ENCODE results near the gene STRA8. TPM values are rescaled to one million over a fixed set of nuclear protein-coding genes. Genes with fewer than 3 reads are reported as not detected.

The STRA8 gene, protein sequence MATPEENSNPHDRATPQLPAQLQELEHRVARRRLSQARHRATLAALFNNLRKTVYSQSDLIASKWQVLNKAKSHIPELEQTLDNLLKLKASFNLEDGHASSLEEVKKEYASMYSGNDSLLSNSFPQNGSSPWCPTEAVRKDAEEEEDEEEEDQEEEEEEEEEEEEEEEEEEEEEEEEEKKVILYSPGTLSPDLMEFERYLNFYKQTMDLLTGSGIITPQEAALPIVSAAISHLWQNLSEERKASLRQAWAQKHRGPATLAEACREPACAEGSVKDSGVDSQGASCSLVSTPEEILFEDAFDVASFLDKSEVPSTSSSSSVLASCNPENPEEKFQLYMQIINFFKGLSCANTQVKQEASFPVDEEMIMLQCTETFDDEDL
- not detected for polyA plus RNA-seq (2013, experiment 1 of 2)
- not detected for polyA plus RNA-seq (2013, experiment 2 of 2)

DNA sequence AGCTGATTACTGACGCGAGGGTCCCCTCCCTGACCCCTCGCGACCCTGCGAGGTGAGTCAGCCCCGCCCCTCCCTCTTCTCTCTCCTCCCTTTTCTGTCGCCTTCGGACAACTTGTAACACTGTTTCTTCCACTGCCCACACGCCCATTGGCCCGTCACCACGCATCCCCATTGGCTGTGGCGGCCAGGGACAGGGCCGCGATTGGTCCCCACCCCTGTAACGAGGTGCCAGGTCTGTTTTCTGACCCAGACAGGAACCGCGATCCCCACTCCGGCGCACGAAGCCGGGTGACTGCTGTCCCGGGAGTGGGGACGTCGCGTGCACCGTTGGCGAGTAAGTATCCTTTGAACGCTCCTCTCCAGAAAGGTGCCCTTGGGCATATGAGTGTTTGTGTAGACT is at the start of gene STRA8:
Gene STRA8 (plus strand): TSS at position 269 of the 400 bp plus-strand sequence. CDS start 6,687 bp downstream, outside the sequence.
- DNase-seq = no peak
- H3K79me1 ChIP-seq (ENCODE audit: low read length) = no peaks in the 10 kb centered on the region
- H3K23ac ChIP-seq (ENCODE audit: low read length) = no peak within 1 kb of the TSS
- H2BK15ac ChIP-seq (replicated peaks; ENCODE audit: low read depth) = no peak within 1 kb of the TSS
- H3K36me3 ChIP-seq (ENCODE audit: control insufficient read depth, insufficient read depth, low read length) = no peaks in the 10 kb centered on the region
- no peak within 1 kb of the TSS for H2BK120ac ChIP-seq (ENCODE audit: low read depth, low read length)
- H2BK5ac ChIP-seq (ENCODE audit: low read length) = no peak within 1 kb of the TSS
- no peaks in the 10 kb centered on the region for H3K79me2 ChIP-seq (ENCODE audit: control insufficient read depth, insufficient read depth, low read length)
- H4K5ac ChIP-seq (ENCODE audit: low read length) = no peak within 1 kb of the TSS
- H3K4ac ChIP-seq (ENCODE audit: low read depth, low read length) = no peak within 1 kb of the TSS
- H2AK5ac ChIP-seq (ENCODE audit: low read length) = no peak within 1 kb of the TSS
- WGBS (ENCODE audit: extremely low coverage, insufficient coverage, low lambda C conversion rate) = no CpG with 5 or more reads among the region's 28 CpGs
- no peaks in the 10 kb centered on the region for H3K27me3 ChIP-seq (ENCODE audit: insufficient read depth, low read length, poor library complexity)
- no peak within 1 kb of the TSS for H3K27ac ChIP-seq (ENCODE audit: low read depth, low read length)
- no peak within 1 kb of the TSS for H3K9ac ChIP-seq (ENCODE audit: low read length)
- no peak within 1 kb of the TSS for H3K4me3 ChIP-seq (ENCODE audit: low read length)
- no peak within 1 kb of the TSS for H3K18ac ChIP-seq (ENCODE audit: low read length)
- H3K4me1 ChIP-seq (ENCODE audit: control insufficient read depth, low read depth, low read length) = no peaks in the 10 kb centered on the region
- H4K8ac ChIP-seq (ENCODE audit: low read depth, low read length) = no peak within 1 kb of the TSS
- no peak within 1 kb of the TSS for H3K56ac ChIP-seq (ENCODE audit: low read length)
- H3K4me2 ChIP-seq (ENCODE audit: low read length) = no peak within 1 kb of the TSS

DNA sequence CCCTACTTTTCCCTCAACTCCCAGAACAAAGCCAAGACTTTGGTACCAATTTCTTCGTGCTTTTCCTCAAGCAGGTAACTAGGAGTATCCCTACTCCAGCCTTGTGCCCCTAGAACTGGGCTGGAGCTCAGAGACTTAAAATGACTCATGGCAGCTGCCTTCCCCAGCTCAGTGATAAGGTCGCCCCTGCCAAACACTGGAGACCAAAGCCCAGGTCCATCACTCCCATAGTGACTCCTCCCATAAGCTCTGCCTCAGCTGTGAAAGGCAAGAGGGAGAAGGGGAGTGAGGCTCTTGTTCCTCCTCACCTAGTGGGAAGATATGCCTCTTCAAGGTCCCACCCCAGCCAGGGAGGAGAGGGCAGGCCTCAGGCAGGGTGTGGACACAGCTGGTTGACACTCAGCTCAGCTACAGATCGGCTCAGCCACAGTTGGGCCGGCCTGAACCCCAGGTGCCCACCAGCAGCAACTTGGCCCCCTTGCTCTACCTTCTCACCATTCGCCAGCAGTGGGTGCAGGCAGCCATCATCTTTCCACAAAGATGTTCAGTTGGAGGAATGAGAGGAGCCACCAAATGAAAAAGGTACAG is 49.3 kb upstream of the STRA8 start:
- DNase-seq = no peak

DNA sequence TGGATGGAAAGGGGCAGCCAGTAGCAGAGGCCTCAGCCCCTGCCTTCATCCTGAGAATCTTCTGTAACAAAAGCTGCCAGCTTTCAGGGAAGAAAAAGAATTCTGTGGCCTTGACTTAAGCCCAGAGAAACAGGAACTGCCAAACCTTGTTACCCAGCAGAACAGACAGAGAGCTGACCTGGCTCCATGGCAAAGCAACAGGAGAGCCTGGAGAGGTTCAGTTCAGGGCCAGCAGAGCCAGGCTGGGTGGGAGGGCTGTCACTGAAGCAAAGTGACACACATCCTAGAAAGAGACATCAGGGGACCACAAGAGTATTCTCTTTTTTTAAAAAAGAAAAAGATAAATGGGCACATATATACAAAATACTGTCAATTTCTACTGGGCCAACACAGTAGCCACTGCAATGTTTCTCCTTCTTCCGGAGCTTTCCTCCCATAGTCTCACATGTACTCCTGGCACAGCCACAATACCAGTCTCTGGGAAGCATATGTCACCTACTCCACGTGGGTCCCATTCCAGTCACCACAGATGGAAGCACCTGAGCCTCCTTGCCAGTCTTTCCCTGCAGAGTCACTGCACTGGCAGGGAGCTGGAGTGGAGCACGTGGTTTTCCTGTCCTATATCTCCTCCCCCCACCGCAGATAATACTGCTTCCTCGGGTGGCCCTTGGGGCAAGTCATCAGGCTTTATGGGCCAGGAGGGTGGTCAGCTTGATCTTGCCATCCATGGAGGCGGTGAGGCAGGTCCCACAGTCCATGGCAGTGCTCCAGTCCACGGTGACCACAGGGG is 48.0 kb upstream of the STRA8 start:
- DNase-seq = no peak
- H3K36me3 ChIP-seq (ENCODE audit: control insufficient read depth, insufficient read depth, low read length) = no peaks in the 10 kb centered on the region
- no CpG with 5 or more reads among the region's 7 CpGs for WGBS (ENCODE audit: extremely low coverage, insufficient coverage, low lambda C conversion rate)
- H3K18ac ChIP-seq (ENCODE audit: low read length) = no peak overlapping the region
- no peak overlapping the region for H3K4ac ChIP-seq (ENCODE audit: low read depth, low read length)
- H2BK15ac ChIP-seq (replicated peaks; ENCODE audit: low read depth) = no peak overlapping the region
- H2BK120ac ChIP-seq (ENCODE audit: low read depth, low read length) = no peak overlapping the region
- H3K79me1 ChIP-seq (ENCODE audit: low read length) = no peaks in the 10 kb centered on the region
- H3K79me2 ChIP-seq (ENCODE audit: control insufficient read depth, insufficient read depth, low read length) = no peaks in the 10 kb centered on the region
- no peak overlapping the region for H4K5ac ChIP-seq (ENCODE audit: low read length)
- H3K27me3 ChIP-seq (ENCODE audit: insufficient read depth, low read length, poor library complexity) = no peaks in the 10 kb centered on the region
- H3K4me1 ChIP-seq (ENCODE audit: control insufficient read depth, low read depth, low read length) = no peaks in the 10 kb centered on the region
- H3K27ac ChIP-seq (ENCODE audit: low read depth, low read length) = no peak overlapping the region
- no peak overlapping the region for H4K8ac ChIP-seq (ENCODE audit: low read depth, low read length)
- no peak overlapping the region for H3K56ac ChIP-seq (ENCODE audit: low read length)
- no peak overlapping the region for H2BK5ac ChIP-seq (ENCODE audit: low read length)
- H3K4me3 ChIP-seq (ENCODE audit: low read length) = no peak overlapping the region
- H3K9ac ChIP-seq (ENCODE audit: low read length) = no peak overlapping the region
- H3K4me2 ChIP-seq (ENCODE audit: low read length) = no peak overlapping the region
- no peak overlapping the region for H3K23ac ChIP-seq (ENCODE audit: low read length)
- H2AK5ac ChIP-seq (ENCODE audit: low read length) = no peak overlapping the region

More for the DNA sequence above, 49.3 kb upstream of the STRA8 start:
- no peak overlapping the region for H2BK15ac ChIP-seq (replicated peaks; ENCODE audit: low read depth)
- no CpG with 5 or more reads among the region's 5 CpGs for WGBS (ENCODE audit: extremely low coverage, insufficient coverage, low lambda C conversion rate)
- H3K36me3 ChIP-seq (ENCODE audit: control insufficient read depth, insufficient read depth, low read length) = no peaks in the 10 kb centered on the region
- H3K79me2 ChIP-seq (ENCODE audit: control insufficient read depth, insufficient read depth, low read length) = no peaks in the 10 kb centered on the region
- H2BK5ac ChIP-seq (ENCODE audit: low read length) = no peak overlapping the region
- no peak overlapping the region for H4K5ac ChIP-seq (ENCODE audit: low read length)
- H3K27ac ChIP-seq (ENCODE audit: low read depth, low read length) = no peak overlapping the region
- H3K27me3 ChIP-seq (ENCODE audit: insufficient read depth, low read length, poor library complexity) = no peaks in the 10 kb centered on the region
- no peaks in the 10 kb centered on the region for H3K79me1 ChIP-seq (ENCODE audit: low read length)
- H3K4ac ChIP-seq (ENCODE audit: low read depth, low read length) = no peak overlapping the region
- H3K4me2 ChIP-seq (ENCODE audit: low read length) = no peak overlapping the region
- no peak overlapping the region for H3K9ac ChIP-seq (ENCODE audit: low read length)
- no peak overlapping the region for H4K8ac ChIP-seq (ENCODE audit: low read depth, low read length)
- H3K56ac ChIP-seq (ENCODE audit: low read length) = no peak overlapping the region
- H3K23ac ChIP-seq (ENCODE audit: low read length) = no peak overlapping the region
- H3K4me3 ChIP-seq (ENCODE audit: low read length) = no peak overlapping the region
- H3K18ac ChIP-seq (ENCODE audit: low read length) = no peak overlapping the region
- no peak overlapping the region for H2AK5ac ChIP-seq (ENCODE audit: low read length)
- no peaks in the 10 kb centered on the region for H3K4me1 ChIP-seq (ENCODE audit: control insufficient read depth, low read depth, low read length)
- H2BK120ac ChIP-seq (ENCODE audit: low read depth, low read length) = no peak overlapping the region

DNA sequence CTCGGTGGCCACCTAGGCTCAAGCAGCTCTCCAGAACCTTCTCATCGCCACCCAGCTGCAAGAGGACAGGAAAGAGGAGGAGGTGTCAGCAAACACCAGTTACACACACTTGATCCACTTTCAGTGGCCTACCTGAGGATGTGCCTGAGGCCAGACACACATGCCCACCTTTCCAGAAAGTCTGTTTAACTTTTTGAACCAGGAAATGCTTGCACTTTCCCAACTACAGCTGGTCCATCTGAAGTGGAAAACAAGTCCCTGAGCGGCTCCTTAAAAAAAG is 47.4 kb upstream of the STRA8 start:
- Histone ChIP-seq H3K18ac (ENCODE audit: low read length) (no peak overlapping the region), H2BK120ac (ENCODE audit: low read depth, low read length) (no peak overlapping the region), H3K4me2 (ENCODE audit: low read length) (no peak overlapping the region), H3K4me1 (ENCODE audit: control insufficient read depth, low read depth, low read length) (no peaks in the 10 kb centered on the region), H3K56ac (ENCODE audit: low read length) (no peak overlapping the region), H3K36me3 (ENCODE audit: control insufficient read depth, insufficient read depth, low read length) (no peaks in the 10 kb centered on the region), H3K4me3 (ENCODE audit: low read length) (no peak overlapping the region), H2BK5ac (ENCODE audit: low read length) (no peak overlapping the region), H2BK15ac (replicated peaks; ENCODE audit: low read depth) (no peak overlapping the region), H3K27ac (ENCODE audit: low read depth, low read length) (no peak overlapping the region), H4K5ac (ENCODE audit: low read length) (no peak overlapping the region), H3K27me3 (ENCODE audit: insufficient read depth, low read length, poor library complexity) (no peaks in the 10 kb centered on the region), H3K4ac (ENCODE audit: low read depth, low read length) (no peak overlapping the region), H4K8ac (ENCODE audit: low read depth, low read length) (no peak overlapping the region), H3K79me1 (ENCODE audit: low read length) (no peaks in the 10 kb centered on the region), H2AK5ac (ENCODE audit: low read length) (no peak overlapping the region), H3K23ac (ENCODE audit: low read length) (no peak overlapping the region), H3K9ac (ENCODE audit: low read length) (no peak overlapping the region), H3K79me2 (ENCODE audit: control insufficient read depth, insufficient read depth, low read length) (no peaks in the 10 kb centered on the region)
- WGBS (ENCODE audit: extremely low coverage, insufficient coverage, low lambda C conversion rate) = no CpG with 5 or more reads among the region's 3 CpGs
- no peak for DNase-seq

DNA sequence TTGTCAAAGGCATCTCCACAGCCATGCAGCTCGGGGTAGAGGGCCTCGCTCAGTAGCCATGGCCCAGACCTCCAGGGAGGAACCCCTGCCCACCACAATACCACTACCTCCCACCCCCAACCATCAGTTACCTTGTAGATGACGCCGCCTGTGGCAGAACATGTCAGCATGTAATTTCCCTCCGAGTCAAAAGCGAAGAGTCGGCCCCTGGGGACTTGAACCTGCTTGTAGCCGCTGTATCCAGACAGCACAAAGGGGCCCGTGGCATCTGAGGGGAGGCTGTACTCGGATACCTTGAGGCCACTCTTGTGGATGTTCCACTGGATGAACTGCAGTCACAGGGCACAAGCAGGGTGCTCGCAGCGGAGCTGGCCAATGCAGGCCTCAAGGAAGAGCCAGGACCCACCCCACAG is 46.8 kb upstream of the STRA8 start:
- no CpG with 5 or more reads among the region's 12 CpGs for WGBS (ENCODE audit: extremely low coverage, insufficient coverage, low lambda C conversion rate)
- H3K23ac ChIP-seq (ENCODE audit: low read length) = no peak overlapping the region
- H3K4ac ChIP-seq (ENCODE audit: low read depth, low read length) = no peak overlapping the region
- no peaks in the 10 kb centered on the region for H3K36me3 ChIP-seq (ENCODE audit: control insufficient read depth, insufficient read depth, low read length)
- no peaks in the 10 kb centered on the region for H3K79me1 ChIP-seq (ENCODE audit: low read length)
- H3K27ac ChIP-seq (ENCODE audit: low read depth, low read length) = no peak overlapping the region
- no peak overlapping the region for H2BK15ac ChIP-seq (replicated peaks; ENCODE audit: low read depth)
- no peak overlapping the region for H4K8ac ChIP-seq (ENCODE audit: low read depth, low read length)
- H3K4me3 ChIP-seq (ENCODE audit: low read length) = no peak overlapping the region
- no peak overlapping the region for H3K9ac ChIP-seq (ENCODE audit: low read length)
- no peaks in the 10 kb centered on the region for H3K79me2 ChIP-seq (ENCODE audit: control insufficient read depth, insufficient read depth, low read length)
- H3K56ac ChIP-seq (ENCODE audit: low read length) = no peak overlapping the region
- H3K27me3 ChIP-seq (ENCODE audit: insufficient read depth, low read length, poor library complexity) = no peaks in the 10 kb centered on the region
- DNase-seq = no peak
- no peak overlapping the region for H3K18ac ChIP-seq (ENCODE audit: low read length)
- H2BK120ac ChIP-seq (ENCODE audit: low read depth, low read length) = no peak overlapping the region
- no peak overlapping the region for H3K4me2 ChIP-seq (ENCODE audit: low read length)
- H4K5ac ChIP-seq (ENCODE audit: low read length) = no peak overlapping the region
- H2BK5ac ChIP-seq (ENCODE audit: low read length) = no peak overlapping the region
- H3K4me1 ChIP-seq (ENCODE audit: control insufficient read depth, low read depth, low read length) = no peaks in the 10 kb centered on the region
- no peak overlapping the region for H2AK5ac ChIP-seq (ENCODE audit: low read length)

Measured in mesendoderm (in vitro differentiated cells).